Transverse colon (tissue), 4 donors: Measurements from ENCODE around the gene PCDHA1.
"Not testable (repeated sequence)": the region's sequence is repeated elsewhere in the genome, so short reads cannot be mapped to it uniquely, and the experiment has no call there.

Experiments
- POLR2A ChIP-seq: fragments of 450-650 bp; IDR thresholded peaks from one replicate; pipeline ENCODE4 v1.6.1; 2016; ENCODE audit warnings: antibody characterized with exemption, mild to moderate bottlenecking, moderate library complexity
- POLR2AphosphoS5 ChIP-seq, 3 donors: sonication (generic); formaldehyde crosslinking; IDR thresholded peaks; one replicate each; pipeline ENCODE4 v1.6.1; 2016; ENCODE audit warnings: antibody characterized with exemption in 3 of 3
- TF ChIP-seq, protein P1 (sequence below), 5 experiments: fragments of 200-600 bp in 3 of 5; fragments of 450-650 bp in 2 of 5; sonication (generic) in 3 of 5; IDR thresholded peaks; 1 replicate in 2 of 5; 2 replicates in 3 of 5; pipeline ENCODE4 v1.5.1; 2016 to 2017; ENCODE audit warnings: antibody characterized with exemption in 5 of 5, inconsistent platforms in 3 of 5, mild to moderate bottlenecking in 2 of 5, moderate library complexity in 1 of 5

- TF ChIP-seq, protein P1, sequence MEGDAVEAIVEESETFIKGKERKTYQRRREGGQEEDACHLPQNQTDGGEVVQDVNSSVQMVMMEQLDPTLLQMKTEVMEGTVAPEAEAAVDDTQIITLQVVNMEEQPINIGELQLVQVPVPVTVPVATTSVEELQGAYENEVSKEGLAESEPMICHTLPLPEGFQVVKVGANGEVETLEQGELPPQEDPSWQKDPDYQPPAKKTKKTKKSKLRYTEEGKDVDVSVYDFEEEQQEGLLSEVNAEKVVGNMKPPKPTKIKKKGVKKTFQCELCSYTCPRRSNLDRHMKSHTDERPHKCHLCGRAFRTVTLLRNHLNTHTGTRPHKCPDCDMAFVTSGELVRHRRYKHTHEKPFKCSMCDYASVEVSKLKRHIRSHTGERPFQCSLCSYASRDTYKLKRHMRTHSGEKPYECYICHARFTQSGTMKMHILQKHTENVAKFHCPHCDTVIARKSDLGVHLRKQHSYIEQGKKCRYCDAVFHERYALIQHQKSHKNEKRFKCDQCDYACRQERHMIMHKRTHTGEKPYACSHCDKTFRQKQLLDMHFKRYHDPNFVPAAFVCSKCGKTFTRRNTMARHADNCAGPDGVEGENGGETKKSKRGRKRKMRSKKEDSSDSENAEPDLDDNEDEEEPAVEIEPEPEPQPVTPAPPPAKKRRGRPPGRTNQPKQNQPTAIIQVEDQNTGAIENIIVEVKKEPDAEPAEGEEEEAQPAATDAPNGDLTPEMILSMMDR (IDR thresholded peaks at IDR 0.05), result not testable (repeated sequence)
- TF ChIP-seq POLR2A; POLR2AphosphoS5 (IDR thresholded peaks at IDR 0.05): not testable (repeated sequence)
Measured at GRCh38 chr5:140802381-140802780, 16.4 kb downstream of the PCDHA1 start.
